COR-L47 (cell line): ENCODE data around the gene BOC.

Experiments used
- DNase-seq: peaks from one replicate; lab custom pipeline; 2025; lab: John Stamatoyannopoulos, UW

Gene BOC

DNA sequence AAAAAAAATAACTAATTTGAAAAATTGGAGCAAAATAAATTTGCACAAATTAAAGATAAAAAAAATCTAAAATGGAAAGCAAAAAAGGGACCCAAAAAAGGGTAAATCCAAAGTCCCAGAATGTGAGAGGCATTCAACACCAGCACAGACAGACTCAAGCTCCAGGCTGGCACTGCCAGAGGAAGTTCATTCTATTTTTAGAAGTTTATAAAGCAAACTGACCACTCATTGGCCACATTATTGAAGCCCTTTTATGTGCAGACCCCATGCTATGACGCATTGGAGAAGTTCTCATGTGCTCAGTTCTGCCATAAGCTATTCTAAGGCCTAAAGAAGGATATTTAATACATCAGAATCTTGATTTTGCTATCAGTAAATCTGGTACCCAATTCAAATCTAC, 17.6 kb upstream of the BOC start:
- no peak for DNase-seq

GRCh38 chr3:113194823-113195401, 16.4 kb upstream of the BOC start:
- DNase-seq = no peak

DNA sequence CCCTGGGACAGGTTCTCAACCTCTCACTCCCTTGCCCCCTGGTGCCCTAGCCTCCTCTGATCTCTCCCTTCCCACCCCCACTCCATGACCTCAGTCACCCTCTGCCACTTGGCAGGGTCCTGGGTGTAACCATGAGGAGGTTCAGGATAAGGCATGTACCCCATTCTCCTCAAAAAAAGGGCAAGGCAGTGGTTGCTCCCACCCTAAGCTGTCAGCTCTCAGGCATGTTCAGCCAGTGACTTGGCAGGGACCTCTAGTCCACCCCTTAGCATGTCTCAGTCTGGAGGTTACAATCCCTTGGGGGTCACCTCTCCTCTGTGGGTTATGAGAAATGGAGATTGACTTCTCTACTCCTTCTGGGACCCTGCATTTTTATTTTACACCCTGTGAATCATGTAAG, 11.0 kb upstream of the BOC start:
- no peak for DNase-seq

DNA sequence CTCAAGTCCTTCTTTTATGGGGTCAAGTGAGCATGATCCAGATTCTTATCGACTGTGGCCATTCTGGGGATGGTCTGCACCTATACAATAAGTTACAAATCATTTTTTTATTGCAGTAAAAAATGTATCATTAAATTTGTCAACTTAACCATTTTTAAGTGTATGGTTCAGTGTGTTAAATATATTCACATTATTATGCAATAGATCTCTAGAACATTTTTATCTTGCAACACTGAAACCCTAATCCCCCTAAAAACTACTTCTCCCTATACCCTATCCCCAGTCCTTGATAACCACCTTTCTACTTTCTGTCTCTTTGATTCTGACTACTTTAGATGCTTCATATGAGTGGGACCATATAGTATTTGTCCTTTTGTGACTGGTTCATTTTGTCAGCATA, 10.4 kb upstream of the BOC start:
- no peak for DNase-seq

DNA sequence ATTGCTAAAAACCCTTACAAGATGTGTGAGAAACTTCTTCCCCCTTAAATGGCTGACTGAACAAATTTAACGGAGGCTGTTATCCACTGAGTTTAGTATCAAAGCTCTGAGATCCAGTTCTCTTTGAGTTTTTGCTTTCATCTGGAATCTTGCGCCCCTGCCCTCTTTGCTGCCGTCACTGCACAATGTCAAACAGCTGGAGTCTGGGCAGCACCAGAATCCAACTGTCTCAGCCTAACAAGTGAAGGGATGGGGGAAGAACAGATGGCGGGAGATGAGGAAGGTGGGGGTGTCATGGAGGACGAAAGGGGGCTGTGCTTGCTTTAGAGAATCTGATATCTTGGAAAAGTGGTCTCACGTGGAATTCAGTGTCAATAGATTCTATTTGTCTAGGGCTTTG, 7.0 kb upstream of the BOC start:
- DNase-seq = no peak

GRCh38 chr3:113205481-113205880, 5.9 kb upstream of the BOC start:
- peak; percentile 68 for DNase-seq

DNA sequence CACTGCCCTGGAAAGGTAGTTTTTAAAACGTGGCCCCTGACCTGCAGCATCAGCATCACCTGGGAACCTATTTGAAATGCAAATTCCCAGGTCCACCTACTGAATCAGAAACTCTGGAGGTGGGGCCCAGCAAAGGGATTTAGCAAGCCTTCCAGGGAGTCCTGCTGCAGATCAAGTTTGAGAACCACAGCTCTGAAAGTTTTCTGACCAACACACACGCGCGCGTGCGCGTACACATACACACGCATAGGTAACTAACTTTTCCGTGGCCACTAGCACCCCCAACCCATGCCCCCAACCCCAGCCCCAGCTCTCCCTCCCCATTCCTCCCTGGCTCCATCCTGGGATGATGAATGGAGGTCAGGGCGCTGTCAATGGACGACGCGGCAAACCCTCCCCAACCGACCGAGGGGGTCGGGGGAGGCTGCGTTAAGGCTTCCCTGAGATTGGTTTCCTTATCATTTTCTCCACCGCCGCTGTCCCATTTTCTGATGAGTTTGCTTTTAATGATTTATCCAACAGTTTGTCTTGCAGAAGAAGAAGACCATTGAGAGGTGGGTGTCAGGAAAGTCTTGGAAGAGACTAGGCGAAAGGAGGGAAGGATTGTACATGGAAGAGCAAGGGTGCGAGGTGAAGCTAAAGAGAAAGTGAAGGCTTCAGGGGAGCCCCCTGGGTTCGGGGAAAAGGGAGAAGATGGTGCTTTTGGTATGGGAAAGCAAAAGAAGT, 590 bp upstream of the BOC start:
- no peak for DNase-seq

GRCh38 chr3:113212150-113212843, 940 bp downstream of the BOC start:
- DNase-seq = no peak

GRCh38 chr3:113212844-113213375, 1.6 kb downstream of the BOC start:
- no peak for DNase-seq

DNA sequence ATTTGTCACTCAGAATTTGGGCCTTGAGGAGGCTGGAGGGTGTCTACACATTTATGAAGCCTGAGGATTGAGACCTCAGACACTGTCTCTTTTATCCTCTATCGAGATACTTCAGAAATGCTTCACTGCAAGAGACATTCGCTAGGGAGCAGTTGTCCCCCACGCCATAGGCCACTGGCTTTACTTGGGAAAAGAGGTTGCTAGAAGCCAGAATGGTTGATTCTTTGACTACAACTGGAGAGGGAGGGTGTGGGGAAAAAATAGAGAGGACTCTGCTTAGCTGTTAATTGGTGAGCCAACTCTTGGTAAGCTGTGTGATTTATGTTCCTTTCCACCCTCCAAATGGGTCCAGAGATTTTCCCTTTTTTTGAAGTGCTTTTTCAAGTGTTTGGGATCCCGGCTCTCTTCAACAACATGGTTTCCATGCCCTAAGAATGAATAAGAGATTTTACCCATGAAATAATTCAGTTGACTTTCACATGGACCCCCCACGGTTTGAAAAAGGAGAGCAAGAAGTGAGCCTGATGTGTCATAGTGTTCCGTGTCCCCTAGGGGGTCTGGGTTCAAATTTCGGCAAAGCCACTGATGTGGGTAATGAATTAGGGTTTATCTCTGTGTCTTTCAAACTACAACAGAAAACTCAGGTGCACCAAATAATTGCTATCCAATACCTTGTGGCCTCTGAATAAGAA, 2.7 kb downstream of the BOC start:
- no peak for DNase-seq

DNA sequence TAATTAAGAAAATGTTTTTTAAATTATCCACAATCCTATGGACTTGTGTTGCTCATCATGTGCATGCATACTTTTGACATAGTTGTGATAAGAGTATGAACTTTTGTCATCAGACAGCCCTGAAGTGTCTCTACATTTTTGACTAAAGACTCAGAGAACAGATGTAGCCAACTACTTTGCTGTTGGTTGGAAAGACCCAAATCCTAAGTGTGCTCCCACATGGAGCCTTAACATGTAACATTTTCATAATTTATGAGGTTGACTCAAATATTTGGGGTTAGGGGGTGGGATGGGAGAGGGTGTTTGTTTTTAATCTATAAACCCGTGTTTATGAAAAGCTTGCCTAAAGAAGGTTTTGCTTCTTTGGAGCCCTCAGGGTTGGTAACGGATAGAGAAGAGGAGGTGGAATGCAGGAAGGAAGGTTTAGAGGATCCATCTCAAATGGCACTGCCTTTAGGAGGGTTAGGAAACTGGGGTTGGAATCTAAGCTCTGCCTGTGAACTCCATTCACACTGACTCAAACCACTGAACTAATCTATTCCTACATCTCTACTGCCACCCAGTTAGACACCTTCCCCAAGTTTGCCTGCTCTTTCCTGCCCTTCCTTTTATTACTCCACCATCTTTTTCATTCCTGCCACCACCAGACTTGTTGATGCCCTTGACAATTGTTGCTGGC, 3.7 kb downstream of the BOC start:
- no peak for DNase-seq

- no peak for DNase-seq
Measured at GRCh38 chr3:113216393-113216792, 5.0 kb downstream of the BOC start.

GRCh38 chr3:113218011-113218680, 6.8 kb downstream of the BOC start:
- no peak for DNase-seq

DNA sequence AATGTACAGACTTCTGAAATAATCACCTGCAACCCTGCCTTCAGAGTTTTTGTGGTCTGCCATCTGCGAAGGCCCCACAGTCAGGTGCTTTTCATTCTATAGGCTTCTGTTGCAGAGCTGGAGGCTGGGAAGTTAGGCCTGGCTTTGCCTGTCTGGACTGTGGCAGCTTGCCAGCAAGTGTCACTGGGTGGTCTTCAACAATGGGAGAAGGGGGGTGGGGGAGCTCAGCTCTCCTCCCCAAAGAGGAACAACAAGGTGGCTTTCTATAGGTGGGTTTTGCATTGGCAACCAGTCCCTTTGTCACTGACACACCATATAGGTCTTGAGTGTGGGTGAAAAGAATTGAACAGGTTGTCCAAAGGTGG, 7.3 kb downstream of the BOC start:
- peak; percentile 18 for DNase-seq

DNA sequence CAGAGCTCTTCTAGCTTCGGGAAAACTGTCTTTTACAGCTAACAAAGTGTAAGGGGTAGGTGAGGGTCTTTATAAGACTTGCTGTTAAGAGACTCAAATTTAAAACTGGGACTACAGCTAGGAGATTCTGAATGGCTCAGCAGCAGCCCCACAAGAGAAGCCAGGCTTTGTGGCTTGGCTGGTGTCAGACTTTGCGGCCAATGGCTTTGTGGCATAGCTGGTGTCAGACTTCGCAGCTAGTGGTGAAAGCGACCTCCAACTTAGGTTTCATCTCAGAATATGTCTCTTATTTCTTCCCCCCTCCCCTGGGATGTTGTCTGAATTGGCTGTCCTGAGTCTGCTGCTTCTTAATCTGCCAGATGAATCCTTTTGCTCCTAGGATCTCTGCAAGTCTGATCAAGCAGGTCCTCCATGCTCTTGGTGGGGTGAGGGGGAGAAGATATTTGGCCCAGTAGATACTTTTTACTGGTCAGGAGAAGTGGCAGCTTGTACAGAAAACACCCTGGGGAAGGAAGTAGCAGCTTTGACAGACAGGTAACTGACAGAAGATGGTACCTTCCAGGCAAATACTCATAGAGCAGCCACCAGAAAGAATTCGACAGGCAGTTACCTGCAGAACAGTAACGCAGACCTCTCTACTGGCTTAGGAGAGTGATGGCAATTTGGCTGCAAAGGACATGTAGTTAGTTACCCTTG, 8.4 kb downstream of the BOC start:
- no peak for DNase-seq

- no peak for DNase-seq
Measured at GRCh38 chr3:113220721-113221120, 9.4 kb downstream of the BOC start.

DNA sequence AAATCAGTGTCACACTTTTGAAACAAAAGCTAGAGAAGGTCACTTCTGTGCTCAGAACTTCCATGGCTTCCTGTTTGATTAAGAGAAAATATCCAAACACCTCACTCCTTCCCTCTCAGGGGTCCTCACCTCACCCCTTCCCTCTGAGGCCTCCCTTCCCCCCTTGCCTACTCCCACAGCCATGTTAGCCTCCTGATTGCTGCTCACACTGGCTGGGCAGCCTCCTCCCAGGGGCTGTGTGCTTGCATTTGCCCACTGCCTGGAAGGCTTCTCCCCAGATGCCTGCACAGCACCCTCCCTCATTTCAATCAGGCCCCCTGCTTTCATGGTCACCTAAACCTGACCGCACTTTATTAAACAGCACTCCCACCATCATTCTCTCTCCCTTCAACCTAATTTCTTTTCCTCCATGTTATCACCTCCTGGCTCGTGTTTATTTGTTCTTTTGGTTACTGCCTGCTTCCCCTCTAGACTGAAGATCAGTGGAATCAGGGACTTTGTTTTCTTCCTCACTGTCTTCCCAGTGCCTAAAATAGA, 10.4 kb downstream of the BOC start:
- no peak for DNase-seq

GRCh38 chr3:113222451-113223086, 11.2 kb downstream of the BOC start:
- peak; percentile 70 for DNase-seq

DNA sequence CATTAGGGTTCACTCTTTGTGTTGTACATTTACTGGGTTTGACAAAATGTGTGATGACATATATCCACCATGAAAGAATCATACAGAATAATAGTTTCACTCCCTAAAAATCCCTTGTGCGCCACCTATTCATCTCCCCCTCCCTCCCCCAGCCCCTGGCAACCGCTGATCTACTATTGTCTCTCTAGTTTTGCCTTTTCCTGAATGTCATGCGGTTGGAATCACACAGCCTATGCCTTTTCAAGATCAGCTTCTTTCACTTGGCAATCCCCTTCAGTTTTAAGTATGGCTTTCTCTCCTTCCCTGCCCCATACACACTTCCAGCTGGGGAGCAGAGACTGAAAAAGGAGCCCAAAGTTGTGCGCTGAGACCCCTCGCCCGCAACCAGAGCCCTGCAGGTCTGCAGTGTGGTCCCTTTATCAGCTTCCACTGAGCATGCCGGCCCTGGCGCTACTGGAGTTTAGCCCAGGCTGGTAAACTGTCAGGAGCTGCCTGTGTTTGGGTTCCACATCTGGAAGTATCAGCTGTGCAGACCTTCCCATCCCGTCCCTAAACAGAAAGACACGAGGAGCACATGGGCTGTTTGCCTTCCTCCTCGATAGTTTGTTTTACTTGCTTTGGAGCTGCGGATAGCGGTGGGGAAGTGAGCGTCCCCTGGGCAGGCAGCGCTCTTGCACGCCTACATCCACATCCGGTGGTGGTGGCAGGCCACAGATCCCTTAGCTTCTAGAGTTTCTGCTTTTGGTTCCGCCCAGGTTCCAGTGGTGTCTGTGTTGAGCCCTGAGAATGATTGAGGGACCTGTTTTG, 12.3 kb downstream of the BOC start:
- DNase-seq = no peak
